DND-41 (cell line): ENCODE data around the gene DLG2.

Experiments
- EZH2 ChIP-seq: IDR thresholded peaks from 3 replicates; pipeline ENCODE4 v1.6.1; 2012; ENCODE audit warnings: borderline replicate concordance, low read depth, mild to moderate bottlenecking, moderate library complexity, low read length, inconsistent platforms; ENCODE audit not compliant: severe bottlenecking
- TF ChIP-seq, protein P1 (sequence below): IDR thresholded peaks from 2 replicates; pipeline ENCODE4 v1.5.1; 2012; ENCODE audit warnings: borderline replicate concordance, low read length, moderate library complexity, mild to moderate bottlenecking; ENCODE audit not compliant: poor library complexity, severe bottlenecking; ENCODE audit errors: extremely low read depth

DNA sequence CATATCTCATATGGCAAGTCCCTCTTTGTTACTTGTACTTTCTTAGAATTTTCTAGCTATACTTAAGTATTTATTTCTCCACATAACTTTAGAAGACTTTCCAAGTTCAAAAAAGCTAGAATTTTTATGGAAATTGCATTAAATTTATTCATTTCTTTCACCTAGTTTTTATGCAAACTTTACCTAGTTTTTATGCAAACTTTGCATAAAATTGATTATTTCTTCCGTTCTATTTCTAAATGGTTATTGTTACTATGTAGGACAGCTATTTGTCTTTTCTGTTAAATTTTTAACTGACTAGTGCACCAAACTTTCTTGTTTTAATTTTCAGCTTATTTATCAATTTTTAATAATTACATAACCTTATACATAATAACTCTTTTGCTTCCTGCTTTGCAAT, 41.0 kb upstream of the DLG2 start:
- TF ChIP-seq EZH2 = no peak
- TF ChIP-seq, protein P1, sequence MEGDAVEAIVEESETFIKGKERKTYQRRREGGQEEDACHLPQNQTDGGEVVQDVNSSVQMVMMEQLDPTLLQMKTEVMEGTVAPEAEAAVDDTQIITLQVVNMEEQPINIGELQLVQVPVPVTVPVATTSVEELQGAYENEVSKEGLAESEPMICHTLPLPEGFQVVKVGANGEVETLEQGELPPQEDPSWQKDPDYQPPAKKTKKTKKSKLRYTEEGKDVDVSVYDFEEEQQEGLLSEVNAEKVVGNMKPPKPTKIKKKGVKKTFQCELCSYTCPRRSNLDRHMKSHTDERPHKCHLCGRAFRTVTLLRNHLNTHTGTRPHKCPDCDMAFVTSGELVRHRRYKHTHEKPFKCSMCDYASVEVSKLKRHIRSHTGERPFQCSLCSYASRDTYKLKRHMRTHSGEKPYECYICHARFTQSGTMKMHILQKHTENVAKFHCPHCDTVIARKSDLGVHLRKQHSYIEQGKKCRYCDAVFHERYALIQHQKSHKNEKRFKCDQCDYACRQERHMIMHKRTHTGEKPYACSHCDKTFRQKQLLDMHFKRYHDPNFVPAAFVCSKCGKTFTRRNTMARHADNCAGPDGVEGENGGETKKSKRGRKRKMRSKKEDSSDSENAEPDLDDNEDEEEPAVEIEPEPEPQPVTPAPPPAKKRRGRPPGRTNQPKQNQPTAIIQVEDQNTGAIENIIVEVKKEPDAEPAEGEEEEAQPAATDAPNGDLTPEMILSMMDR = no peak
